GM21360 (cell line): Measurements from ENCODE around the gene ZNF385C.

Experiments
- ATAC-seq: cut with Tn5 transposase; IDR thresholded peaks from one replicate; pipeline ENCODE4 v1.9.1; 2021; ENCODE audit warnings: mild to moderate bottlenecking, moderate library complexity; ENCODE audit not compliant: unreplicated experiment

Gene ZNF385C

DNA sequence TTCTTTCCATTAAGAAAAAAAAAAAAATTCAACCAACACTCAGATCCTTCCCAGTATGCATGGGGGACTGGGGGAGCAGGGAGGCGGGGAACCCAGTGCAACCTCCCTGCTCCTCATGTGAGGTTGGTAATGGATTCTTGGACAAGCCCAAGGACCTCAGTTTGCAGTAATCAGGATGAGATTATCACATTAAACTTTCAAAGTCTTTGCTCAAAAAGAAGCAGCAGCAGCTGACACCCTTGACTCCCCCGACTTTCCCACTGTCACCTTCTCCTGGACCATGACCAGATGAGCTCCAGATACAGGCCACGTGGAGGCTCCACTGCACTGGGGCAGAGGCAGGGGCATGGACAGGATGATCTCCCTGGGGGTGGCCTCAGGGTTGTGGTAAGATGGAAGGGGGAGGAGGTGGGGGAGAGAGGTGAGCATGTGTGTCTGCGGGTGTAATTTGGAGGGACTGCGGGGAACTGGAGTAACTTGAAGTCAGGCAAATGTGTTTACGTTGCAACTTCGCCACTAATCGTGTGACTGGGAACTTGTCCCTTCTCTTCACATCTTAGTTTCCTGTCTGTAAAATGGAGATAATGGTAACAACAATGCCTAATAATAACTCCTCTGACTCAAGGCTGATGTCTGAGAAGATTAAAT, 19.8 kb downstream of the ZNF385C start:
- ATAC-seq = no peak

DNA sequence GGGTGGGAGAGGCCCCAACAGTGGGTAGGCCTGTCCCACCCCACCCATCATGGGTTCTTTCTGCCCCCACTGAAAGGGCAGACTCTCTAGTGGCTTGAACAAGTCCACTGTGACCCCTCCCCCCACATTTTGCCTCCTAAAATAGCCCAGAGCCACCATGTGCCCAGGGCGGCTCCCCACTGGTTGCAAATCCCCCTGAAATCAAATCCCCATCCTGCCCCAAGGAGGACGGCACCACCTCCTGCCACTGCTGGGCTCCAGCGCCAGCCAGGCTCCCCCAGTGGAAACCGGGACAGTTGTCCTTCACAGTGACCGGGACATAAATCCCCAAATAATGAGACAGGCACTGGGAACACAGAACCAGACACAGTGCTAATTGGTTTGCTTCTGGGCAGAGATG, 20.5 kb downstream of the ZNF385C start:
- ATAC-seq = no peak

DNA sequence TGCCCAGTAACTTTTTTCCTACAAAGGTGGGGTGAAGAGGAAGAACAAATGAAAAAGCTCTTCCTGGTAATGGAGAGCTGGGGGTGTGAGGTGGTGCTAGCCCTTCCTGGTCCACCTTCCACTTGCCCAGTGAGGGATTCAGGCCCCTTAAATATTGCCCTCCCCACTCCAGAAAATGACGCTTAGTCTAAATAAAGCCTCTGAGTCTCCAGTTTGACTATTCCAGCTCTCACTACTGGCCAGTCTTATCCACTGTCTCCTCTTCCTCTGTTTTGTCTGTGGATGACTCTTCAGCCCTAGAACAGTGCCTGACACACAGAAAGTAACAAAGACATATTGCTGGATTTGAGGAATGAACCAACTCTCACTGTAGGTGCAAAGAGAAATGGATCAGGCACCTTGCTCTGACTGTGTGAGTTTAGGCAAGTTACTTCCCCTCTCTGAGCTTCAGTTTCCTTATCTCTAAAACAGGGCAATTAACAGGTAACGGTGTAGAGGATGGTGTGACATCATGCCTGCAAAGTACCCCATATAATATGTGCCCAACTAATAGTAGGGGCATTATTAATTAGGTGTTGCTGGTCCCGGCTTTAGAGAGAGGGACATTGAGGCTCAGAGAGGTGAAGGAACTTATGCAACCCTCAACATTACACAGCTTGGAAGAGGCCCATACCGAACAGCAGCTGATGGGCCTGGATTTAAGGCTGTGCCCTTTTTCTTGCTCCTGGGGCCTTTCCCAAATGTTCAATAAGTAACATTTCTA, 21.3 kb downstream of the ZNF385C start:
- ATAC-seq = no peak

DNA sequence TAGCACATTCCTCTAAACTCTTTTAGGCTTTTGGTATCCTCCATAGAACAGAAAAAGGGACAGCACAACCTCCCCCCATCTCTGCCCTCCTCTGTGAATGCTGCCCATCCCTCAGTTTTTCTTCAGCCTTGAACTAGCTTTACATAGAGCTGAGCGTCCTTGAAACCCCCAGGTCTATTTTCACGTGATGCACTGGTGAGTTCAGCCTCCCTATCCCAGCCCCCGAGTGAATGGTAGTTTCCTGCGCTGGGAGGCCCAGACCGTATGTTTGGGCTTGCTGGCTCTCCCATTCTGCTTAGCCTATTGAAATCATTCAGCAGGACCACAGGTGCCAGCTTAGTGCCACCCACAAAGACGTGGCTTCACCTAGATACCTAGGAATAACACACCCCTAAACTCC, 22.5 kb downstream of the ZNF385C start:
- no peak for ATAC-seq

DNA sequence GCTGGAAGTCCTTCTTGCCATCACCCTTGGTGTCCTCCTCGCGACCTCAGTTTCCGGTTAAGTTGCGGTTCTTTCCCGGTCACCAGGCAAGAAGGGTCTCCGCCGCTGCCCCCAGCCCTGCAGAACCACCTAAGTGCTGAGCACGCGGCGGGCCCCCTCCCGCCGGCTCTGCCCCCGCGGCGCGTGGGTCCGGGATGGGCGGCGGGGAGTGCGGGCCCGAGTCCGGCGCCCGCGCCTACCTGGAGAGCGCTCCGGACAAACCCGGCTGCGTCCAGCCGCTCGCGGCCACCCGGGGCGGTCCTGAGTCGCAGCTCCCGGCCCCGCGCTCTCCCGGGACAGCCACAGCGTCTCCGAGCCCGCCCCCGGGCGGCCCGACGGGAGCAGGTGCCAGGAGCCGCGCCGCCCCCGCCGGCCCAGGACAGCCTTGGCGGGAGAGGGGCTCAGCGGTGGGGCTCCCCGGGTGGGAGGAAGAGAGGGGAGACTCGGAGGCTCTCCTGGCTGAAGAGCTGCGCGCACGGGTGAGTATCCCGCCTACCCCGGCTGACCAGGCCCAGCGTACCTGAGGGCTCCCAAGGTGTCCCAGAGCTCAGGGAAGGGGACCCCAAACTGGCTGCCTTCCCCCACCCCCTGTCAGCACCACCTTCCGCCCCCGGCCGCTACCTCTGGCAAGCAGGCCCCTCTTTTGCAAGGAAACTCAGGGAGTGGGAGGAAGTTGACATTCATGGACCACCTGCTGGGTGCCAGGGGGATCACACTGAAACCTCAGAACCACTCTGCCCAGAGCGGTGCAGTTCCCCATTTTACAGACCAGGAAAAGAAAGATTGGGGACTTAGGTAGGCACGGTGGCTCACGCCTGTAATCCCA, 25.7 kb downstream of the ZNF385C start:
- ATAC-seq = no peak

DNA sequence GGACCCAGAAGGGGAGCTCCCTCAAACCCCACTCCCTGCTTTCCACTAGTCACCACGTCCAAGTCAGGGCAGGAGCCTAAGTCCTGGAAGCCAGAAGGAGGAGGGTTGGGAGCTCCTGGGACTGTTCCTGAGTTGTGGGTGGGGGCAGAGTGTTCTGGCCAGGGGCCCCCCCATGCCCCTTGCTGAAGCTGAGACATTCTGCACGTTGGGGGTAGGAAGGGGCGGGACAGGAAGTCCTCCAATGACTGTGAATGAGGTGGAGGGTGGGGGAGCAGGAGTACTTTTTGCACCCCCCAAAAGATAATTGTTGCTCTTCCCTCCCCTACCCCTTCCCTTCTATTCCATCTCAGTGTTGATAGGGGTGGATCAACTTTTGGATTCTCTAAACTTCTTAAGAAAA, 26.5 kb downstream of the ZNF385C start:
- no peak for ATAC-seq

DNA sequence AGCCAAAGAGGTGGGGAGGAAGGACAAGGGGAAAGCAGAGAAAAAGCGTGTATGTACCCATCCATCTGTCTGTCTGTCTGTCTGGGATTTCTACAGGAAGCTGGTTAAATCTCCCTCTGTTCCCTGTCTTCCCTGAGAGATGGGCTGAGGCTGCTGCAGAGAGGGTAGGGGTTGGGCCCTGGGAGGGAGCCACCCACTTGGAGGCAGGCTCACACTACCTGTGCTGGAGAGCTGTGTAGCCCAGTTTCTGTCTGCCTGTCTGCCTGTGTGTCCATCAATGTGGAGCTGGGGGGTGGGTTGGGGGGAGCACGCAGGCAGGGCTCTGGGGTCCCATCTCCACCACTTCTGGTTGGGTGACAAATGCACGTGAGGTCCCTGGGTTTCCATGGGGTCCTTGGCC, 29.3 kb downstream of the ZNF385C start:
- no peak for ATAC-seq

DNA sequence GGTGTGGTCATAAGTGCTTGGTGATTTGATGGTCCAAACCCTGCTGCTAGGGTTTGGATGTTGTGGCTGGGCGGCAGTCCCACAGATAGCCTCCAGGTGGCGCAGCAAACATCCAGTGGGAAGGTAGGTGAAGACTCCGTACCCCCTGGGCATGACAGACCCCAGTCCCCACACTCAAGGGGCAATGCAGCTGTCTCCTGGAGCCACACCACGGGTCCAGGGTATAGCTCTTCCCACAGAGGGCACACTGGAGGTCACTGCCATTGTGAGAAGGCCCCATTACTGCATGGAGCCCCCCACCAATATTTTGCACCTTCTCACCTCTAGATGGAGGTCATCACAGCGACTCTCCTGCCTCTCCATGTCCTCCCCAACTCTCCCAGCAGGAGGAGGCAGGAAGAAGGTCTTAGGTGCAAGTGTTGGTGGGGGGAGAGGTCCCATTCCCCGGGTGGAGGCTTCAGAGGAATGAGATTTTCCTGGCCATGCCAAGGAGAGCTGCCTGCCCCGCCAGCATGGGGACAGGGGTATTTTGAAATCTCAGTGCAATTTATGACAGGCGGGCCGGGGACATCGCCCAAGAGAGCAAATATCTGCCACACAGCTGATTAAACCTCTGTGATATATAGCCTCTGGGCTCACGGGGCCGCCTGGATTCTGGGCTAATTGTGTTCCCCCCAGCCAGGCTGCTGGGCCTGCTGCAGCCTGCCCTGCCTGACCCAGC, 30.7 kb downstream of the ZNF385C start:
- no peak for ATAC-seq

DNA sequence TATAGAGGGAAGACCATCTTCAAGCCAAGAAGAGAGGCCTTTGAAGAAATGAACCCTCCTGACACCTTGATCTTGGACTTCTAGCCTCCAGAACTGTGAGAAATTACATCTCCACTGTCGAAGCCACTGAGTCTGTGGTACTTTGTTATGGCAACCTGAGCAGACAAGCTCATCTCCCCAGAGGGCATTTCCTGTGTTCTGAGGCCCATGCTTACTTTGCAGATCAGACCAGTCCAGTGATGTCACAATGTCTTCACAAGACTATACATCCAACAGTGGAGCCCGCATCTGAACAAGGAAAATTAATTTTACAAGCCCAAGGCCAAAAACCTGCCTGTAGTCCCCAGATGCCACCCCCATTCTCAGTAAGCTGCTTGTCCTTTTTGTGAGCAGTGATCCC, 33.1 kb downstream of the ZNF385C start:
- ATAC-seq = no peak

DNA sequence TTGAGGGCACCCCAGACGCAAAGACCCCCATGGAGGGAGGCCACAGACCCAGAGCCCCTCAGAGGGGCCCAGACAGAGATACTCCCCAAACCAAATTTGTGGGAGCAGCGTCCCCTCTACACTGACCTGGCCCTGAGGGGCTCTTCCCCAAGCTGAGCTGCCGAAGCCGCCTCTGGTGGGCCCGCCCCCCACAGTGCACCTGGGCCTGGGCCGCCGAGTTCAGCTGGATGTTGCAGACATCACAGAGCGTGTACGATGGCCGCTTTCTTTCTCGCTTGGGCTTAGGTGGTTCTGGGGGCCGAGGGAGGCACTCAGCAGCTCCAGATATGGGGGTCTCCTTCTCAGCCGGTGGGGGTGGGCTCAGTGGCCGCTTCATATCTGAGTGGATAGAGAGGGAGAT, 35.6 kb downstream of the ZNF385C start:
- no peak for ATAC-seq

DNA sequence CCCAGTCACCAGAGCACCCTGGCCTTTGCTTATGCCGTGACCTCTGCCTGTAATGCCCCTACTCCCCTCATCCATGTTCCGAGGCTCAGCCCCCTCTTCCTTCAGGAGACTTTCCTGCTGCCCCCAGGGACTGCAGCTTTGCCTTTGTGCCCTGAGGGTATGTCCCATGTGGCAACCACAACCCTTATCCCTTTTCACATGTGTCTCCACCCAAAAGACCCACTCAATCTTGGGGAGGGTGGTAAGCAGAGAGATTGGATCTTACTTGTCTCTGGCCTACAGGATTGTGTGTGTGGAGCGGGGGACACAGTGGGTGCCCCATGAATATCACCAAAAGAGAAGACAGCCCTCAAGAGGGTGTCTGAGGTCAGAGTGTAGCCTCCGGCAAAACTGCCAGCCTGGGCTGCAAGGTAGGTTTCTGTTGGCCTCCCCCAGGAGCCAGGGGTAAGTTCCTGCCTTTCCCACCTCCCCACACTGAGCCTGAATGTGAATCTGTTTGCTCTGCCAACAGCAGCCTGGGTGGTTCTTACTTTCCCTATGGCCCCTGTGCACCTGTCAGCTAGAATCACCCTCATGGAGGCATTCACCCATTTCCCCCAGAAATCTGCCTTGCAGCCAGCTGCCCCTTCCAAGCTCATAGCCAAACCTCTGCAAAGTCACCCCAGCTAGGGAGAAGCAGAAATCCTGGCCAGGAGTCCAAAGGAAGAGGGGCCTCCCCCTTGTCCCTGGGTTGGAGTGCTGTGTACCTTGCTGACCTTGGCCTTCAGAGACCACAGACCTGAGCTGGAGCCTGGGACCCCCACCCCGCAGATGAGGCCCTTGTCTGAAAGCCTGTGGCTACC, 36.4 kb downstream of the ZNF385C start:
- ATAC-seq = no peak

DNA sequence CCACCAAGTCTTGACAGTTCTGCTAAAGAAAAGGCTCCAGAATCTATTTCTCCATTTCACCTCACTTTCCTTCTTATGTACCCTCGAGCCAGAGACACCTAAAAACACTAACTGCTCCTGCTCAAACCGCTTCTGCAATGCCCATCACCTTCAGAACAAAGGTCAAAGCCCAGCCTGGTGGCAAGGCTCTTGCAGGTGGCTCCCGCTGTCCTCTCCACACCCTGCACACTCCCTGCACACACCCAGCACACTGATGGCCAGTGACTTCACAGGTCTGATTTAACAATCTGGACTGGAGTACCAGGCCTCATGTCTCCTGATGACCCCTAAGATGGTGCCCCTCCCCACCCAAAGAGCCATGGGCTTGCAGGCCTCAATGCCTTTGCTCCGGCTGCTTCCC, 38.0 kb downstream of the ZNF385C start:
- no peak for ATAC-seq

DNA sequence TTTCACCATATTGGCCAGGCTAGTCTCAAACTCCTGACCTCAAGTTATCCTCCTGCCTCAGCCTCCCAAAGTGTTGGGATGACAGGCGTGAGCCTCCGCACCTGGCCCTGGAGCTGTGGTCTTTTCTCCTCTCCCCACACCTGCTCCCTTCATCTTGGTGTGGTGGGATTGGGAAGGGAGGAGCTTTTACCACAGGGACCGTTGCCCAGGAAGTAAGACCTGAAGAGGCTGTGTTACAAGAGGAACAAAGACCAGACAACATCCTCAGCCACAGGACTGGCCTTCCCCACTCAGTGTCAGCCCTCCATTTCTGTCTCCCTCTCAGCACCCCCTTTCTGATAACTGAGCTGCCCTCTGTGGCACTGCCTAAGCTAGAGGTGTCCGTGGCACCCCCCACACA, 38.5 kb downstream of the ZNF385C start:
- ATAC-seq = no peak

DNA sequence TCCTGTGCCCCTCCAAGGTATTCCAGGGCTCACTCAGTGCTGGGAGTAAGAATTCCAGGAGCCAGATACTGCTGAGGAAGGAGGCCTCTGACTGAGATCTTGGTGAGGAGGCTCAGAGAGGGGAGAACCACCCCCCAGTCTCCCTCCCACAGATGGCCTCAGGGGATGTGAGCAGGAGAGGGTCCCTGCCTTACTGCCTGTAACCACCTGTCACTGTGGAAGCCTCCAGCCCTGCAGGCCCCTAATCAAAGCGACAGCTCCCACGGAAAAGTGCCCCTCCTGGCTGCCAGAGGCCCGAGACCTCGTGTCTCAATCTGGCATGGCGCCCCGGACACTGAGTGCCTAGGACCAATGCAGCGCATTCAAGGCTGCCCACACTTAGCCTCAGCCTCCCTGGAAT, 40.2 kb downstream of the ZNF385C start:
- no peak for ATAC-seq

DNA sequence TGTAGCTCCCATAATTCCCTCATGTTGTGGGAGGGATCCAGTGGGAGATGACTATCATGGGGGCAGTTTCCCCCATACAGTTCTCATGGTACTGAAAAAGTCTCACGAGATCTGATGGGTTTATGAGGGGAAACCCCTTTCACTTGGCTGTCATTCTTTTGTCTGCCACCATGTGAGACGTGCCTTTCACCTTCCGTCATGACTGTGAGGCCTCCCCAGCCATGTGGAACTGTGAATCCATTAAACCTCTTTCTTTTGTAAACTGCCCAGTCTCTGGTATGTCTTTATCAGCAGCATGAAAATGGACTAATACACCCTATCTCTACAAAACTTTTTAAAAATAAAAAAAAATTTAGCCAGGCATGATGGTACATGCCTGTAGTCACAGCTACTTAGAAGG, 41.6 kb downstream of the ZNF385C start:
- no peak for ATAC-seq

DNA sequence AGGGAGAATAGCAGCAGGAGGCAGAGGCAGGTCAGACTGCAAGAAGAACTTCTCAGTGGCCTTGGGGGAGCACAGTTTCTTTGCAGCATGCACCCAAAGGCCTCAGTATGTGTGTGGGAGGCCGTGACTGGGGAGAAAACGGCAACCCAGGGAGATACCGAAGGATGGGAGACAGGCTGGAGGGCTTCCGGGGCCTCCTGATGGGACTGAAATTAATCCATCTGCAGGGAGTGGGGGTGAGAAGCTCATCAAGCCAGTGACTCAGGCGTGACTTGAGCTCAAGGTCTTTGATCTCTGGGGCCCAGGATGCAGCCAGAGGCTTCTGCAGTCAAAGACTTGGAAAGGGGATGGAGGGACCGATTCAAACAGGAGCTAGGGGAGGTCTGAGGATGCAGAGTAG, 42.8 kb downstream of the ZNF385C start:
- no peak for ATAC-seq

DNA sequence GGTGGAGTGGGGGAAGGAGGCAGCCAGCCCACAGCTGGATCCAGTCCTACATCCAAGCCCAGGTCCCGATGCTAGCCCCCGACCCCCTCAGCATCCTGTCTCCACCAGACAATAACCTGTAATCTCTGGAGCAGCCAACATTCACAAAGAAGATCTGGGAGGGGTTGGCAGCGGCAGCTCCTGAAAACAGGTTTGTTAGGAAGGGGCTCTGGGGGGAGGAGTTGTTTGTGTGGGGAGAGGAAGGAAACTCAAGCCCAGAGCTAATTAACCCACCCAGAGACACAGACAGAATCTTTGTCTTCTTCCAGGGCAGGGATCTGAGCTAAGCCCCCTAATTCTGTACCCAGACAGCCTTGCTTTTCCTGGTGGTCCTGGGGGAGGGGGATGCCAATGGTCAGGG, 43.2 kb downstream of the ZNF385C start:
- ATAC-seq = no peak

DNA sequence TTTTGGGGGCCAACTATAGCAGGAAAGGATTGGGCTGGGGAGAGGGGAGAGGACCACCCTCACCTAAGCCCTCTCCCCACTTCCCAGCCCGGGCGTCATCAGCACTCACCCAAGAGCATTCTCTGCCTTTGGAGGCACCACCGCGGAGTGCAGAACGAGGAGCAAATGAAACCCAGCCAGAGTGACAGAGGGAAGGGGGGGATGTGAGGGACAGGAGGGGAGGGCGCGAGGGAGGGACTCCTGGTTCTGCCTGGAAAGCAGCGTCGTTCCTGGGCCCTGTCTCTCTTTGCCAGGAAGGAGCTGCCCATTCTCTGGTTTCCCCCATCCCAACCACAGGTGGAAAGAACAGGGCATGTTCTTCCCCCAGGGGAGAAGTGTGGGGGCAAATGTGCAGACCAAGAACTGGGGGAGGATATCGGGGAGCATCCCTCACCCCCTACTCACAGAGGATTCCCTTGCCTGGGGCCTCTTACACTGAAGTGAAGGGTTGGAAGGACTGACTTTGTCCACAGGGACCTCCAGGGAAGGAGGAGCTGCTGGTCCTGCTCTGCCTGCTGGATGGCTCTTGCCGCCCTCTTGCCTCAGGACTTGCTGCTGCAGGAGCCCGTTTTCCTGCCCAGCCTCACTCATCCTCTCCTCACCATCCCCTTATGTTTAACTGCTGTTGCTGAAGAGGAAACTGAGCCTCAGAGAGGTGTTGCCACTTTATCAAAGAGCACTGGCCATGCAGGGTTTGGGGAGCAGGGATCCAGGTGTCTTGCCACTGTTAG, 44.4 kb downstream of the ZNF385C start:
- no peak for ATAC-seq

DNA sequence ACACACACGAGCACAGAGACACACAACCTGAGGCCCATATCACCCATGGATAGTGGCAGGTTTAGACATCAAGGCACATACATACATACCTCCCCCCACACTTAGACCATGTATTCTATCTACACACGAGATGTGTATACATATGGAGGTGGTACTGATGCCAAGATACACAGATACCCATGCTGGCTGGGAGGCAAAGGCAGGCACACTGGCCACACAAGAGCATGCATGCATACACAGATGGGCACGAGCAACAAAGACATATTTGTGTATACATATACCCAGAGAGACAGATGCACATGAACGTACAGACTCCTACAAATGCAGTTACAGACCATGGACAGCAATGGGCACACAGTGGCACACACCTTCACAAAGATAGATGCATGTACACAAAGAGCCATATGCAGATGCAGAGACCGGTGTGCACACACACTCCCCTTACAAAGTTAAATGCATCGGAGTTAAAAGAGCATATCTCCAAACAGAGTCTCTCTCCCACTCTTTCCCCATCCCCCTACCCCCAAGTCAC, 45.9 kb downstream of the ZNF385C start:
- ATAC-seq = no peak
